HepG2 (cell line): ENCODE measurements around the gene STEAP3. TPM values are rescaled to one million over a fixed set of nuclear protein-coding genes. Genes with fewer than 3 reads are reported as not detected.

Source experiments
- AKAP8 ChIP-seq: sonication (generic); formaldehyde crosslinking; IDR thresholded peaks from 2 replicates; pipeline ENCODE4 v1.5.1; 2020; ENCODE audit warnings: mild to moderate bottlenecking, missing genetic modification reagents
- EHMT2 ChIP-seq: fragments of 200-600 bp; sonication (generic); IDR thresholded peaks from 2 replicates; pipeline ENCODE4 v1.7.0; 2017; ENCODE audit warnings: antibody characterized with exemption, low read depth, low read length, borderline replicate concordance
- FOXA1 ChIP-seq, 2 experiments: fragments of 450-650 bp in 1 of 2; sonication (generic) in 1 of 2; formaldehyde crosslinking in 1 of 2; IDR thresholded peaks; 2 replicates each; pipeline versions ENCODE4 v1.4.0 to v1.6.1; 2016 to 2020; ENCODE audit warnings: missing genetic modification reagents in 1 of 2
- KDM3A ChIP-seq: IDR thresholded peaks from 2 replicates; pipeline ENCODE4 v1.6.1; 2018; ENCODE audit warnings: low read depth, missing compliant biosample characterization
- SMC3 ChIP-seq: IDR thresholded peaks from 2 replicates; pipeline ENCODE4 v1.6.1; 2011; ENCODE audit warnings: low read length, improper control_type of control experiment
- ZNF350 ChIP-seq: sonication (generic); formaldehyde crosslinking; IDR thresholded peaks from 2 replicates; pipeline ENCODE4 v1.4.0; 2020; ENCODE audit warnings: mild to moderate bottlenecking, low read depth, missing genetic modification reagents, borderline replicate concordance
- ZSCAN21 ChIP-seq: sonication (generic); formaldehyde crosslinking; IDR thresholded peaks from 2 replicates; pipeline ENCODE4 v1.8.0; 2022; ENCODE audit warnings: mild to moderate bottlenecking, missing genetic modification reagents, moderate library complexity, borderline replicate concordance
- polyA plus RNA-seq, 8 experiments: library from polyadenylated mRNA; depleted of rRNA in 3 of 8; stranded (reverse) in 7 of 8; unstranded in 1 of 8; fragments of >200 nt; fragmentation: Illumina TruSeq in 4 of 8; extraction: Trizol in 4 of 8; gene quantifications; 2 replicates each; pipeline versions ENCODE4 v1.2.1 to v1.2.3, GENCODE V29; 2011 to 2016; ENCODE audit warnings: low read depth in 4 of 8, missing spikeins in 1 of 8, mixed read lengths in 1 of 8; ENCODE audit not compliant: insufficient read depth in 1 of 8
- total RNA-seq, 5 experiments: library from RNA; depleted of rRNA; stranded (reverse); fragments of >200 nt; fragmentation: Illumina TruSeq; extraction: Trizol; gene quantifications; 2 replicates each; pipeline ENCODE4 v1.2.3, GENCODE V29; 2016; ENCODE audit warnings: low read depth in 1 of 5
- TF ChIP-seq, protein P1 (sequence below): sonication (generic); formaldehyde crosslinking; IDR thresholded peaks from 2 replicates; pipeline ENCODE4 v1.5.0; 2020; ENCODE audit warnings: mild to moderate bottlenecking, missing genetic modification reagents, borderline replicate concordance
- TF ChIP-seq, protein P2 (sequence below): sonication (generic); formaldehyde crosslinking; IDR thresholded peaks from 2 replicates; pipeline ENCODE4 v1.8.0; 2022; ENCODE audit warnings: mild to moderate bottlenecking, missing genetic modification reagents, moderate library complexity
- TF ChIP-seq, protein P3 (sequence below): sonication (generic); formaldehyde crosslinking; IDR thresholded peaks from 2 replicates; pipeline ENCODE4 v1.4.0; 2020; ENCODE audit warnings: missing genetic modification reagents
- TF ChIP-seq, protein P4 (sequence below): sonication (generic); formaldehyde crosslinking; IDR thresholded peaks from 2 replicates; pipeline ENCODE4 v1.5.1; 2020; ENCODE audit warnings: missing genetic modification reagents, mild to moderate bottlenecking, borderline replicate concordance

The STEAP3 gene
- total and polyA plus RNA-seq, 2 of the 13 experiments (the other 11 are each of a cell fraction or from before 2014, with no cell fraction given) = 7.3 to 21.1 TPM

DNA sequence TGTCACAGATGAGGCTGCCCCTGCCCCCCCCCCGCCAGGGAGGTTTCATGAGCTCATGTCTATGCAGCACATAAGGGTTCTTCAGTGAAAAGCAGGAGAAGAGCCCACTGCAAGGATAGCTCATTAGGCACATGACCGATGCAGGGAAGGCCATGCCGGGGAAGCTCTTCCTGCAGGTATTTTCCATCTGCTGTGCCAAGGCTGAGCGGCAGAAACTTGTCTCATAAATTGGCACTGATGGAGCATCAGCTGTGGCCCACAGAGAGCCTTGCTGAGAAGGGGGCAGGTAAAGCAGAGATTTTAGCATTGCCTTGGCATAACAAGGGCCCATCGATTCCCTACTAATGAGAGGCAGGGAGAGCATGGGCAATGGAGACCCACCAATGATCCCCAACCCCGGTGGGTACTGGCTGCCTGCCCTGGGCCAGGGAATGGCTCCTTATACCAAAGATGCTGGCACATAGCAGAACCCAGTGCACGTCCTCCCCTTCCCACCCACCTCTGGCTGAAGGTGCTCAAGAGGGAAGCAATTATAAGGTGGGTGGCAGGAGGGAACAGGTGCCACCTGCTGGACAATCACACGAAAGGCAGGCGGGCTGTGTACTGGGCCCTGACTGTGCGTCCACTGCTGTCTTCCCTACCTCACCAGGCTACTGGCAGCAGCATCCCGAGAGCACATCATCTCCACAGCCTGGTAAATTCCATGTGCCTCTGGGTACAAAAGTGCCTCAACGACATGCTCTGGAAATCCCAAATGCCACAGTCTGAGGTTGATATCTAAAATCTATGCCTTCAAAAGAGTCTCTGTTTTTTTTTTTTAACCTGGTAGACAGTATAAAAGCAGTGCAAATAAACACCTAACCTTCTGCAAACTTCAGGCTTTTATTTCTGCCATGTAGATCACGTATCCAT, 41.4 kb downstream of the STEAP3 start (continued):
- TF ChIP-seq, protein P1, sequence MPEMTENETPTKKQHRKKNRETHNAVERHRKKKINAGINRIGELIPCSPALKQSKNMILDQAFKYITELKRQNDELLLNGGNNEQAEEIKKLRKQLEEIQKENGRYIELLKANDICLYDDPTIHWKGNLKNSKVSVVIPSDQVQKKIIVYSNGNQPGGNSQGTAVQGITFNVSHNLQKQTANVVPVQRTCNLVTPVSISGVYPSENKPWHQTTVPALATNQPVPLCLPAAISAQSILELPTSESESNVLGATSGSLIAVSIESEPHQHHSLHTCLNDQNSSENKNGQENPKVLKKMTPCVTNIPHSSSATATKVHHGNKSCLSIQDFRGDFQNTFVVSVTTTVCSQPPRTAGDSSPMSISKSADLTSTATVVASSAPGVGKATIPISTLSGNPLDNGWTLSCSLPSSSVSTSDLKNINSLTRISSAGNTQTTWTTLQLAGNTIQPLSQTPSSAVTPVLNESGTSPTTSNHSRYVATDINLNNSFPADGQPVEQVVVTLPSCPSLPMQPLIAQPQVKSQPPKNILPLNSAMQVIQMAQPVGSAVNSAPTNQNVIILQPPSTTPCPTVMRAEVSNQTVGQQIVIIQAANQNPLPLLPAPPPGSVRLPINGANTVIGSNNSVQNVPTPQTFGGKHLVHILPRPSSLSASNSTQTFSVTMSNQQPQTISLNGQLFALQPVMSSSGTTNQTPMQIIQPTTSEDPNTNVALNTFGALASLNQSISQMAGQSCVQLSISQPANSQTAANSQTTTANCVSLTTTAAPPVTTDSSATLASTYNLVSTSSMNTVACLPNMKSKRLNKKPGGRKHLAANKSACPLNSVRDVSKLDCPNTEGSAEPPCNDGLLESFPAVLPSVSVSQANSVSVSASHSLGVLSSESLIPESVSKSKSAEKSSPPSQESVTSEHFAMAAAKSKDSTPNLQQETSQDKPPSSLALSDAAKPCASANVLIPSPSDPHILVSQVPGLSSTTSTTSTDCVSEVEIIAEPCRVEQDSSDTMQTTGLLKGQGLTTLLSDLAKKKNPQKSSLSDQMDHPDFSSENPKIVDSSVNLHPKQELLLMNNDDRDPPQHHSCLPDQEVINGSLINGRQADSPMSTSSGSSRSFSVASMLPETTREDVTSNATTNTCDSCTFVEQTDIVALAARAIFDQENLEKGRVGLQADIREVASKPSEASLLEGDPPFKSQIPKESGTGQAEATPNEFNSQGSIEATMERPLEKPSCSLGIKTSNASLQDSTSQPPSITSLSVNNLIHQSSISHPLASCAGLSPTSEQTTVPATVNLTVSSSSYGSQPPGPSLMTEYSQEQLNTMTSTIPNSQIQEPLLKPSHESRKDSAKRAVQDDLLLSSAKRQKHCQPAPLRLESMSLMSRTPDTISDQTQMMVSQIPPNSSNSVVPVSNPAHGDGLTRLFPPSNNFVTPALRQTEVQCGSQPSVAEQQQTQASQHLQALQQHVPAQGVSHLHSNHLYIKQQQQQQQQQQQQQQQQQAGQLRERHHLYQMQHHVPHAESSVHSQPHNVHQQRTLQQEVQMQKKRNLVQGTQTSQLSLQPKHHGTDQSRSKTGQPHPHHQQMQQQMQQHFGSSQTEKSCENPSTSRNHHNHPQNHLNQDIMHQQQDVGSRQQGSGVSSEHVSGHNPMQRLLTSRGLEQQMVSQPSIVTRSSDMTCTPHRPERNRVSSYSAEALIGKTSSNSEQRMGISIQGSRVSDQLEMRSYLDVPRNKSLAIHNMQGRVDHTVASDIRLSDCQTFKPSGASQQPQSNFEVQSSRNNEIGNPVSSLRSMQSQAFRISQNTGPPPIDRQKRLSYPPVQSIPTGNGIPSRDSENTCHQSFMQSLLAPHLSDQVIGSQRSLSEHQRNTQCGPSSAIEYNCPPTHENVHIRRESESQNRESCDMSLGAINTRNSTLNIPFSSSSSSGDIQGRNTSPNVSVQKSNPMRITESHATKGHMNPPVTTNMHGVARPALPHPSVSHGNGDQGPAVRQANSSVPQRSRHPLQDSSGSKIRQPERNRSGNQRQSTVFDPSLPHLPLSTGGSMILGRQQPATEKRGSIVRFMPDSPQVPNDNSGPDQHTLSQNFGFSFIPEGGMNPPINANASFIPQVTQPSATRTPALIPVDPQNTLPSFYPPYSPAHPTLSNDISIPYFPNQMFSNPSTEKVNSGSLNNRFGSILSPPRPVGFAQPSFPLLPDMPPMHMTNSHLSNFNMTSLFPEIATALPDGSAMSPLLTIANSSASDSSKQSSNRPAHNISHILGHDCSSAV = no peak
- TF ChIP-seq EHMT2 (no peak), ZSCAN21 (CRISPR knock-in tag) (peak; percentile 45; the same call in 1 of the 2 replicates), AKAP8 (CRISPR knock-in tag) (no peak), FOXA1 (IDR thresholded peaks at IDR 0.05) (no peak), FOXA1 (CRISPR knock-in tag; IDR thresholded peaks at IDR 0.05) (peak; percentile 46; the same call in 1 of the 2 replicates), SMC3 (peak; percentile 90), KDM3A (CRISPR knock-in tag) (peak; percentile 49; the same call in 1 of the 2 replicates), ZNF350 (CRISPR knock-in tag) (peak; percentile 16; the same call in 1 of the 2 replicates)
- TF ChIP-seq, protein P2, sequence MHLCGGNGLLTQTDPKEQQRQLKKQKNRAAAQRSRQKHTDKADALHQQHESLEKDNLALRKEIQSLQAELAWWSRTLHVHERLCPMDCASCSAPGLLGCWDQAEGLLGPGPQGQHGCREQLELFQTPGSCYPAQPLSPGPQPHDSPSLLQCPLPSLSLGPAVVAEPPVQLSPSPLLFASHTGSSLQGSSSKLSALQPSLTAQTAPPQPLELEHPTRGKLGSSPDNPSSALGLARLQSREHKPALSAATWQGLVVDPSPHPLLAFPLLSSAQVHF = no peak
- TF ChIP-seq, protein P3, sequence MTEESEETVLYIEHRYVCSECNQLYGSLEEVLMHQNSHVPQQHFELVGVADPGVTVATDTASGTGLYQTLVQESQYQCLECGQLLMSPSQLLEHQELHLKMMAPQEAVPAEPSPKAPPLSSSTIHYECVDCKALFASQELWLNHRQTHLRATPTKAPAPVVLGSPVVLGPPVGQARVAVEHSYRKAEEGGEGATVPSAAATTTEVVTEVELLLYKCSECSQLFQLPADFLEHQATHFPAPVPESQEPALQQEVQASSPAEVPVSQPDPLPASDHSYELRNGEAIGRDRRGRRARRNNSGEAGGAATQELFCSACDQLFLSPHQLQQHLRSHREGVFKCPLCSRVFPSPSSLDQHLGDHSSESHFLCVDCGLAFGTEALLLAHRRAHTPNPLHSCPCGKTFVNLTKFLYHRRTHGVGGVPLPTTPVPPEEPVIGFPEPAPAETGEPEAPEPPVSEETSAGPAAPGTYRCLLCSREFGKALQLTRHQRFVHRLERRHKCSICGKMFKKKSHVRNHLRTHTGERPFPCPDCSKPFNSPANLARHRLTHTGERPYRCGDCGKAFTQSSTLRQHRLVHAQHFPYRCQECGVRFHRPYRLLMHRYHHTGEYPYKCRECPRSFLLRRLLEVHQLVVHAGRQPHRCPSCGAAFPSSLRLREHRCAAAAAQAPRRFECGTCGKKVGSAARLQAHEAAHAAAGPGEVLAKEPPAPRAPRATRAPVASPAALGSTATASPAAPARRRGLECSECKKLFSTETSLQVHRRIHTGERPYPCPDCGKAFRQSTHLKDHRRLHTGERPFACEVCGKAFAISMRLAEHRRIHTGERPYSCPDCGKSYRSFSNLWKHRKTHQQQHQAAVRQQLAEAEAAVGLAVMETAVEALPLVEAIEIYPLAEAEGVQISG (CRISPR knock-in tag) = peak; percentile 29; the same call in 1 of the 2 replicates
- TF ChIP-seq, protein P4, sequence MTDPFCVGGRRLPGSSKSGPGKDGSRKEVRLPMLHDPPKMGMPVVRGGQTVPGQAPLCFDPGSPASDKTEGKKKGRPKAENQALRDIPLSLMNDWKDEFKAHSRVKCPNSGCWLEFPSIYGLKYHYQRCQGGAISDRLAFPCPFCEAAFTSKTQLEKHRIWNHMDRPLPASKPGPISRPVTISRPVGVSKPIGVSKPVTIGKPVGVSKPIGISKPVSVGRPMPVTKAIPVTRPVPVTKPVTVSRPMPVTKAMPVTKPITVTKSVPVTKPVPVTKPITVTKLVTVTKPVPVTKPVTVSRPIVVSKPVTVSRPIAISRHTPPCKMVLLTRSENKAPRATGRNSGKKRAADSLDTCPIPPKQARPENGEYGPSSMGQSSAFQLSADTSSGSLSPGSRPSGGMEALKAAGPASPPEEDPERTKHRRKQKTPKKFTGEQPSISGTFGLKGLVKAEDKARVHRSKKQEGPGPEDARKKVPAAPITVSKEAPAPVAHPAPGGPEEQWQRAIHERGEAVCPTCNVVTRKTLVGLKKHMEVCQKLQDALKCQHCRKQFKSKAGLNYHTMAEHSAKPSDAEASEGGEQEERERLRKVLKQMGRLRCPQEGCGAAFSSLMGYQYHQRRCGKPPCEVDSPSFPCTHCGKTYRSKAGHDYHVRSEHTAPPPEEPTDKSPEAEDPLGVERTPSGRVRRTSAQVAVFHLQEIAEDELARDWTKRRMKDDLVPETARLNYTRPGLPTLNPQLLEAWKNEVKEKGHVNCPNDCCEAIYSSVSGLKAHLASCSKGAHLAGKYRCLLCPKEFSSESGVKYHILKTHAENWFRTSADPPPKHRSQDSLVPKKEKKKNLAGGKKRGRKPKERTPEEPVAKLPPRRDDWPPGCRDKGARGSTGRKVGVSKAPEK (CRISPR knock-in tag) = no peak
